Activated T-helper 2 cell treated with anti-CD3 and anti-CD28 coated beads, Interferon-gamma antibody, Interleukin-2, Interleukin-4, amounts not matched to agents 10 μg/mL and 5 μg/mL and 100 μg/mL, durations not matched to agents 14 hours and 24 hours and 36 hours (primary cell): ENCODE data around the gene POC5. TPM values are rescaled to one million over a fixed set of nuclear protein-coding genes. Genes with fewer than 3 reads are reported as not detected.

Source experiments
- DNase-seq: peaks from one replicate; pipeline ENCODE4 v3.0.0; 2021; ENCODE audit warnings: low spot score
- H3K27ac Mint-ChIP-seq: one replicate; pipeline ENCODE4 v1.8.0; 2021; ENCODE audit warnings: mixed read lengths
- H3K27me3 Mint-ChIP-seq: one replicate; pipeline ENCODE4 v1.8.0; 2021; ENCODE audit warnings: low read depth, mixed read lengths
- H3K36me3 Mint-ChIP-seq: one replicate; pipeline ENCODE4 v1.8.0; 2021; ENCODE audit warnings: low read depth, mixed read lengths
- H3K4me1 Mint-ChIP-seq: one replicate; pipeline ENCODE4 v1.8.0; 2021; ENCODE audit warnings: low read depth, mixed read lengths
- H3K4me3 Mint-ChIP-seq: one replicate; pipeline ENCODE4 v1.8.0; 2021; ENCODE audit warnings: low read depth, mild to moderate bottlenecking, moderate library complexity, mixed read lengths
- H3K9me3 Mint-ChIP-seq: one replicate; pipeline ENCODE4 v1.8.0; 2021; ENCODE audit warnings: mixed read lengths
- intact Hi-C: fragments of 100-400 bp; cut with micrococcal nuclease; formaldehyde crosslinking; loops from one replicate; pipeline ENCODE4 v1.15.1; 2023
- total RNA-seq: library from RNA; stranded (reverse); gene quantifications from 2 replicates; pipeline ENCODE4 v1.2.3, GENCODE V29; 2022

Gene POC5
- total RNA-seq, 1 donor from 2014 or later, result 16.2 TPM

- peaks cover 17% of the 10 kb centered on the region for H3K36me3 Mint-ChIP-seq
- H3K27me3 Mint-ChIP-seq, result no peaks in the 10 kb centered on the region
- H3K27ac Mint-ChIP-seq, result no peak overlapping the region
- peaks cover 52% of the 10 kb centered on the region for H3K4me1 Mint-ChIP-seq
- intact Hi-C loops, result loop anchor here (5.0 kb wide), 3 partner anchors 430 to 1090 kb away; partner anchors contain the start of genes ANKRD31 and GCNT4
- no peaks in the 10 kb centered on the region for H3K9me3 Mint-ChIP-seq
- no peak for DNase-seq
- H3K4me3 Mint-ChIP-seq, result no peak overlapping the region
Measured at GRCh38 chr5:75667586-75667985, 49.7 kb downstream of the POC5 start.

- no peak for DNase-seq
- H3K9me3 Mint-ChIP-seq, result no peaks in the 10 kb centered on the region
- H3K36me3 Mint-ChIP-seq, result peaks cover 9% of the 10 kb centered on the region
- peaks cover 48% of the 10 kb centered on the region for H3K4me1 Mint-ChIP-seq
- H3K4me3 Mint-ChIP-seq, result no peak overlapping the region
- H3K27me3 Mint-ChIP-seq, result no peaks in the 10 kb centered on the region
- intact Hi-C loops, result loop anchor here (5.0 kb wide), 3 partner anchors 430 to 1090 kb away; partner anchors contain the start of genes ANKRD31 and GCNT4
- no peak overlapping the region for H3K27ac Mint-ChIP-seq
Measured at GRCh38 chr5:75666801-75667200, 50.4 kb downstream of the POC5 start.

DNA sequence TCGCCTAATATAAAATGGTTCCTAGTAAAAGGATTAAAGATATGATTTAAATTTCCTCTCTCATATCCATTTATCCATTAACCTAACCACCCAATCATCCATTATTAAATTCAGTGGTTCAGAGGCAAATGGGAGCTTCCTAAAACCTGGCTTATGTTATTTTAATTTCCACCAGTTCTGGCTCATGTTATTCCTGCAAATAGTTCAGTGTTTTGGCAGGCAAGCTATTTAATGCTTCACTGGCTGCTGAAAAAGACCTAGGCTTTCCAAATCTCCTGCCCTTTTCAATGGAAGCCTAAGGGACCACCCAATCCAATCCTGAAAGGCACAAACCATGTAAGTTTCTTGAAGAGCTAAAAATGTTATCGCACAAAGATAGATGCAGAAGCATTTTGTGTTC, 52.3 kb downstream of the POC5 start:
- Mint-ChIP-seq H3K36me3 (no peaks in the 10 kb centered on the region), H3K4me1 (peaks cover 37% of the 10 kb centered on the region), H3K27me3 (no peaks in the 10 kb centered on the region), H3K4me3 (no peak overlapping the region), H3K9me3 (no peaks in the 10 kb centered on the region), H3K27ac (no peak overlapping the region)
- DNase-seq, result no peak
- intact Hi-C loops, result loop anchor here (5.0 kb wide), 3 partner anchors 428 to 1088 kb away; partner anchors contain the start of genes ANKRD31 and GCNT4

DNA sequence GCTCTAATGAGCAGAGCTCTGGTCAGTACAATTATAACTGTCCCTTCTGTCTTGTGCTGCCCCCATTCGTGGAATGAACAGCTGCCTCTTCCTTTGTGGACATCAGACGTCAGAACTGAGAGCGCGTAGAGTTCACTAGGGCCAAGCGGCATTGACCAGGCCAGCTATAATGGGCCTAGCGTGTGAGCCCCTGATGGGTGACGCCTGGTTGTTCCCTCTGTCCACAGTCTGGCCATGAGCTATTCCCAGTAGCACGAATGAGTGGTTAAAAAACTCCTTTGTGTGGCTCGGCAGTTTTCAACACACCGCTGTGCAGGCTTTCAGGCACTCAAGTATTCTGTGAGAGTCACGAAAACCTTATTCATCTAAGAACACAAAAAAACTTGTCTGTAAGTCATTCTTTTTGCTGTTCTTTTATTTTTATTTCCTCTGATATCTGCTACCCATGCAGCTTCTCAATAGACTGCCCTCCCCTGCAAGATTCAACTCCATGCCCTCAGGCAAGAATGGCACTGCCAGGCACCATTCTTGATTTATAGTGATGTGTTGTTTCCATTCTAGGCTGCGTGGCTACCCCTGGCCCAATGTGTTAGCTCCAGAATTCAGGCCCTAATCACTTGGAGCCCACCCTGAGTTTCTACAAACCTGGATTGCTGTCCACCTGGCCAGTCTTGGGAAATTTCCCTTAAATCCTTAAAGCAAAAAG, 53.5 kb downstream of the POC5 start:
- intact Hi-C loops, result no loop called here
- no peak overlapping the region for H3K27ac Mint-ChIP-seq

DNA sequence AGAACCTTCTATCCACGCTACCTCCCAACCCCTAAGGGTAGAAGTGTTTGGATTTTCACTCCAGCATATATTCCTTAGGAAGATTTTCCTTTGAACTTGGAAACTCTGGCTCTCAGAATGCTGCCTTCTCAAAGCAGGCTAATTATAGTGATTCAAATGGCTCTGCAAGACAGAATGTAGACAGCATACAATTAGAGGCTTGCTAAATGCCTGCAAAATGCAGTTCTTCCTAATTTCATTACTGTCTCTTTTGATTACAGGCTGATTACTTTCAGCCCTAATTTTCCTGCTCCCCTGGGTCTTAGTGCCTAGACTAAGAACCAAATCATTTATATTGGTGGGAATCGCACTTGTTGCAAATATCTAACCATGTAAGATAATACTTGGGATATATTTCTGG, 55.2 kb downstream of the POC5 start:
- no peak for DNase-seq
- H3K4me1 Mint-ChIP-seq, result peaks cover 18% of the 10 kb centered on the region
- no peak overlapping the region for H3K4me3 Mint-ChIP-seq
- H3K27me3 Mint-ChIP-seq, result no peaks in the 10 kb centered on the region
- H3K36me3 Mint-ChIP-seq, result no peaks in the 10 kb centered on the region
- no peak overlapping the region for H3K27ac Mint-ChIP-seq
- no peaks in the 10 kb centered on the region for H3K9me3 Mint-ChIP-seq
- intact Hi-C loops, result no loop called here

More for the DNA sequence above, 53.5 kb downstream of the POC5 start:
- no peaks in the 10 kb centered on the region for H3K36me3 Mint-ChIP-seq
- H3K4me1 Mint-ChIP-seq, result peaks cover 27% of the 10 kb centered on the region
- no peaks in the 10 kb centered on the region for H3K27me3 Mint-ChIP-seq
- no peak overlapping the region for H3K4me3 Mint-ChIP-seq
- DNase-seq, result no peak
- no peaks in the 10 kb centered on the region for H3K9me3 Mint-ChIP-seq

DNA sequence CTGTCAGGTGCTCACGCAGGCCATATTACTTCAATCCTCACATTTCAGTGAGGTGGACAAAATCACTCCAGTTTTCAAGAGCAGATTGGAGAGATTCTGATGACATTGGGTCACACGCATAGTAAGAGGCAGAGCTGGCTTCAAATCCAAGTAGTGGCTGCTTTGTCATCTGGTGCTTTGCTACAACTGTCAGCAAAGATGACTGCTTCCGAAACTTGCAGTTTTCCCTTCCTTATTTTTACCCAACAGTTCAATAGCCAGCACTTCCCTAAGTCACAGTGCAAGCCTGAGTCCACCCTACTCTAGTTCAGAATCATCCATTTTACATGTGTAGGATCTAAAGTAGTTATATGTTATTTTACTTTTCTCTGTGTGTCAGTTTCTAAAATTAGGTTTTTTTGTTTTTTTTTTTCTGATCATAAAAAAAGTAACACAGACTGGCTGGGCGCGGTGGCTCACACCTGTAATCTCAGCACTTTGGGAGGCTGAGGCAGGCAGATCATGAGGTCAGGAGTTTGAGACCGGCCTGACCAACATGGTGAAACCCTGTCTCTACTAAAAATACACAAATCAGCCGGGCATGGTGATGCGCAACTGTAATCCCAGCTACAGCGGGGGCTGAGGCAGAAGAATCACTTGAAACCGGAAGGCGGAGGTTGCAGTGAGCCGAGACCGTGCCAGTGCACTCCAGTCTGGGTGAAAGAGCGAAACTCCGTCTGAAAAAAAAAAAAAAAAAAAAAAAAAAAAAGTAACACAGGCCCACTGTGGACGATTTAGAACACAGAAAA, 56.4 kb downstream of the POC5 start:
- Mint-ChIP-seq H3K4me3 (no peak overlapping the region), H3K36me3 (no peaks in the 10 kb centered on the region), H3K4me1 (peaks cover 9% of the 10 kb centered on the region), H3K9me3 (no peaks in the 10 kb centered on the region), H3K27ac (no peak overlapping the region), H3K27me3 (no peaks in the 10 kb centered on the region)
- DNase-seq, result no peak
- intact Hi-C loops, result no loop called here

GRCh38 chr5:75659791-75660450, 57.3 kb downstream of the POC5 start:
- DNase-seq, result no peak
- no peaks in the 10 kb centered on the region for H3K9me3 Mint-ChIP-seq
- no peaks in the 10 kb centered on the region for H3K27me3 Mint-ChIP-seq
- H3K4me1 Mint-ChIP-seq, result peaks cover 6% of the 10 kb centered on the region
- no peak overlapping the region for H3K27ac Mint-ChIP-seq
- intact Hi-C loops, result no loop called here
- H3K36me3 Mint-ChIP-seq, result no peaks in the 10 kb centered on the region
- H3K4me3 Mint-ChIP-seq, result no peak overlapping the region

GRCh38 chr5:75656311-75657003, 60.8 kb downstream of the POC5 start:
- intact Hi-C loops, result no loop called here
- Mint-ChIP-seq H3K4me1 (peaks cover 6% of the 10 kb centered on the region), H3K4me3 (no peak overlapping the region), H3K36me3 (no peaks in the 10 kb centered on the region), H3K27ac (no peak overlapping the region), H3K9me3 (no peaks in the 10 kb centered on the region), H3K27me3 (no peaks in the 10 kb centered on the region)
- no peak for DNase-seq

- no peak overlapping the region for H3K4me3 Mint-ChIP-seq
- H3K27ac Mint-ChIP-seq, result no peak overlapping the region
- intact Hi-C loops, result no loop called here
Measured at GRCh38 chr5:75654693-75655295, 62.4 kb downstream of the POC5 start.

DNA sequence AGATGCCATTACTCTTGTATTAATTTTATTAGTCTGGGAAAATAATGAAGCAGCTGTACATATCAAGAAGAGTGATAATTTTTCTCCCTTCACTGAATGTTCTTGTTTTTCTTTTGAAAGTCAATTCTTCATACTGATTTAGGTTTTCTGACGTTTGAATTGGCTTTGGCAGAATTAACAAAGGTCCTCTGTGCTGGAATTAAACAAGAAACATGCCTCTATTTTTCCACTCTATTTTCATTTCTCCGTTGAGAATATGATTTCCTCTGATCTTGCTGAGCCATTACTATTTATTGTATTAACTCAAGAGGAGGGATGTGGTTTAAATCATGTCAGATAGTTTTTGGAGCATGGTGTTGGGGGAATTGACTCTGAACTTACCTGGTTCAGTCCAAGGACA, 63.7 kb downstream of the POC5 start:
- H3K27ac Mint-ChIP-seq, result no peak overlapping the region
- DNase-seq, result no peak
- no peaks in the 10 kb centered on the region for H3K27me3 Mint-ChIP-seq
- intact Hi-C loops, result no loop called here
- no peak overlapping the region for H3K4me3 Mint-ChIP-seq
- no peaks in the 10 kb centered on the region for H3K36me3 Mint-ChIP-seq
- H3K9me3 Mint-ChIP-seq, result peaks cover under 1% of the 10 kb centered on the region
- peaks cover 3% of the 10 kb centered on the region for H3K4me1 Mint-ChIP-seq

More at GRCh38 chr5:75654693-75655295, 62.4 kb downstream of the POC5 start:
- H3K9me3 Mint-ChIP-seq, result no peaks in the 10 kb centered on the region
- peaks cover 2% of the 10 kb centered on the region for H3K4me1 Mint-ChIP-seq
- no peaks in the 10 kb centered on the region for H3K36me3 Mint-ChIP-seq
- H3K27me3 Mint-ChIP-seq, result no peaks in the 10 kb centered on the region
- no peak for DNase-seq

DNA sequence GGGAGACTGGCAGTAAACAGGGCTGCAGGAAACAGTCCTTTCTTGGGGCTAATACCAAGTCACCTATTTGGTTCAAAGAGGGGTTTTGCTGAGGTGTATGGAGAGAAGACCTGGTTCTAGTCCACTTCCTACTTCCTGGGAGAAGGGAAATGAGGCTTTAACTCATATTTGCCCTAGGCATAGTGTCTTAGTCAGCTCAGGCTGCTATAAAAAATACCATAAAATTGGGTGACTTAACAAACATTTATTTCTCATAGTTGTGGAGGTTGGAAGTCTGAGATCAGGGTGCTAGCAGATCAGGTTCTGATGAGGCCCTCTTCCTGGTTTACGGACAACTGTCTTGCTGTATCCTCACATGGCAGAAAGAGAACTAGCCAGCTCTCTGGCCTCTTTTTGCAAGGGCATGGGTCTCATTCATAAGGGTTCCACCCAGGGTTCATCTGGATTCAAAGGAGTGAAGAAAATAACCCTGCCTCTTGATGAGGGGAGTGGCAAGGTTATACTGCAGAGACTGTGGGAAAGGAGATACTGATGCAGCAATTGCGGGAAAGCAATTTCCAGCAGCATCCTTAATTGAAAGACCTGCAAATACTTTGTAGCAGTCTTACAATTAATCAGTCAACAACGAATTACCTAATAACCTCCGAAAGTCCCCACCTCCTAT, 65.5 kb downstream of the POC5 start:
- Mint-ChIP-seq H3K27me3 (no peaks in the 10 kb centered on the region), H3K4me3 (no peak overlapping the region)
- intact Hi-C loops, result no loop called here

DNA sequence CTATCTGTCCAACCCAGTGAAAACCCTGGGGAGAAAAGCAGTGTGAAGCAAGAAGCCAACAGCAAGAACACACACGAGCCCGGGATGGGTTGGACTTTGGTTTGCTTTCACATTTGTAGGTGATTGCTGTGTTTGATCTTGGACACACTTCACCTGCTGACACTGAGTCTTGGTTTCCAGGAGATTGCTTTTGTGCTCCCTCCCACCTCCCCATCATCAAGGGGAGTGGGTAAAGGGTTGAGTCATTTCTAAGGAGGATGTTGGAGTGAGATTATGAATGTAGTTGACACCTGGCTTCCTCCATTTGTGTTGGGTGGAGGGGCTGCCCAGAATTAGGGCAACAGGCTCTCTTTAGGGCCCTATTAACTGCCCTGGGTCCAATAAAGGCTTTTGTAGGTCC, 68.5 kb downstream of the POC5 start:
- intact Hi-C loops, result no loop called here
- Mint-ChIP-seq H3K27ac (no peak overlapping the region), H3K27me3 (no peaks in the 10 kb centered on the region), H3K4me3 (no peak overlapping the region), H3K9me3 (peaks cover 4% of the 10 kb centered on the region), H3K36me3 (no peaks in the 10 kb centered on the region), H3K4me1 (peaks cover 4% of the 10 kb centered on the region)
- DNase-seq, result no peak

More for the DNA sequence above, 65.5 kb downstream of the POC5 start:
- Mint-ChIP-seq H3K27ac (no peak overlapping the region), H3K4me1 (peaks cover 4% of the 10 kb centered on the region), H3K36me3 (no peaks in the 10 kb centered on the region), H3K9me3 (peaks cover 4% of the 10 kb centered on the region)
- DNase-seq, result no peak
